K562 (cell line): ENCODE measurements around the gene CDT1. TPM values are rescaled to one million over a fixed set of nuclear protein-coding genes. Genes with fewer than 3 reads are reported as not detected.
A peak's percentile ranks its signal among the peaks of the same experiment; 100 is the strongest.

Source experiments
- ESRRB ChIP-seq: fragments of 250-450 bp; sonication (Bioruptor Pico); IDR thresholded peaks from 2 replicates; pipeline ENCODE4 v1.5.0; 2020; ENCODE audit warnings: mild to moderate bottlenecking, moderate library complexity, borderline replicate concordance
- GATAD2B ChIP-seq: fragments of 450-650 bp; IDR thresholded peaks from 2 replicates; pipeline ENCODE4 v1.6.1; 2017; ENCODE audit warnings: mild to moderate bottlenecking, borderline replicate concordance
- HDAC8 ChIP-seq: fragments of 450-650 bp; IDR thresholded peaks from 2 replicates; pipeline ENCODE4 v1.6.1; 2016; ENCODE audit warnings: mild to moderate bottlenecking, missing genetic modification characterization, moderate library complexity, missing compliant biosample characterization
- KHSRP ChIP-seq: fragments of 450-650 bp; IDR thresholded peaks from 2 replicates; pipeline ENCODE4 v1.6.1; 2017
- MBD2 ChIP-seq: sonication (generic); IDR thresholded peaks from 2 replicates; pipeline ENCODE4 v1.6.1; 2016; ENCODE audit warnings: low read depth, borderline replicate concordance
- POLR2AphosphoS2 ChIP-seq: IDR thresholded peaks from 2 replicates; pipeline ENCODE4 v1.6.1; 2012; ENCODE audit warnings: low read length, improper control_type of control experiment
- PTBP1 ChIP-seq: fragments of 200-400 bp; formaldehyde crosslinking; IDR thresholded peaks from 2 replicates; pipeline ENCODE4 v1.6.1; 2017; ENCODE audit warnings: low read depth, low read length
- SIRT6 ChIP-seq: IDR thresholded peaks from one replicate; pipeline ENCODE4 v1.6.1; 2012; ENCODE audit warnings: low read depth, mild to moderate bottlenecking, control low read depth, inconsistent platforms, low read length, moderate library complexity
- SIX5 ChIP-seq, 2 experiments: IDR thresholded peaks; 2 replicates each; pipeline ENCODE4 v1.6.1; 2011; ENCODE audit warnings: low read length in 2 of 2, borderline replicate concordance in 1 of 2, low read depth in 1 of 2, mild to moderate bottlenecking in 1 of 2, moderate library complexity in 1 of 2; ENCODE audit not compliant: insufficient read depth in 1 of 2
- SMARCB1 ChIP-seq: IDR thresholded peaks from 2 replicates; pipeline ENCODE4 v1.6.1; 2011; ENCODE audit warnings: improper control_type of control experiment, low read depth; ENCODE audit not compliant: insufficient read length
- SUPT5H ChIP-seq: fragments of 450-650 bp; IDR thresholded peaks from 2 replicates; pipeline ENCODE4 v1.6.1; 2016
- TARDBP ChIP-seq: fragments of 450-650 bp; IDR thresholded peaks from 2 replicates; pipeline ENCODE4 v1.6.1; 2016
- TSC22D4 ChIP-seq: fragments of 450-650 bp; IDR thresholded peaks from 2 replicates; pipeline ENCODE4 v1.6.1; 2016; ENCODE audit warnings: missing genetic modification characterization, missing biosample characterization, control low read depth
- YBX1 ChIP-seq: fragments of 450-650 bp; IDR thresholded peaks from 2 replicates; pipeline ENCODE4 v1.7.1; 2016; ENCODE audit warnings: mild to moderate bottlenecking
- ZNF311 ChIP-seq: fragments of 250-450 bp; sonication (Bioruptor Pico); IDR thresholded peaks from 2 replicates; pipeline ENCODE4 v1.4.0; 2020; ENCODE audit warnings: mild to moderate bottlenecking, moderate library complexity
- ZNF316 ChIP-seq: fragments of 450-650 bp; IDR thresholded peaks from 2 replicates; pipeline ENCODE4 v1.6.1; 2016
- polyA plus RNA-seq, 8 experiments: library from polyadenylated mRNA; depleted of rRNA in 4 of 8; stranded (reverse) in 5 of 8; unstranded in 3 of 8; fragments of >200 nt; fragmentation: Nextera tagmentation in 2 of 8; fragmentation: Illumina TruSeq in 1 of 8; extraction: Ambion mirVana in 2 of 8; extraction: Trizol in 1 of 8; gene quantifications; 2 replicates each; pipeline versions ENCODE4 v1.2.1 to v1.2.3, GENCODE V29; 2011 to 2014; ENCODE audit warnings: inconsistent platforms in 1 of 8, missing spikeins in 1 of 8
- total RNA-seq, 7 experiments: library from RNA; depleted of rRNA in 6 of 7; stranded (reverse); fragments of >200 nt in 6 of 7; fragmentation: Illumina TruSeq in 2 of 7; extraction: Trizol in 2 of 7; gene quantifications; 2 replicates each; pipeline versions ENCODE4 v1.2.1 to v1.2.3, GENCODE V29; 2011 to 2021; ENCODE audit warnings: low replicate concordance in 1 of 7
- TF ChIP-seq, protein P1 (sequence below): fragments of 250-450 bp; sonication (Bioruptor Pico); IDR thresholded peaks from 2 replicates; pipeline ENCODE4 v1.8.0; 2022; ENCODE audit warnings: inconsistent platforms
- TF ChIP-seq, protein P2 (sequence below): fragments of 450-650 bp; formaldehyde crosslinking; IDR thresholded peaks from 2 replicates; pipeline ENCODE4 v1.4.0; 2022; ENCODE audit warnings: missing genetic modification characterization
- TF ChIP-seq, protein P3 (sequence below): sonication (generic); formaldehyde crosslinking; IDR thresholded peaks from 2 replicates; pipeline ENCODE4 v1.8.1; 2023; ENCODE audit warnings: mild to moderate bottlenecking, missing genetic modification reagents
- TF ChIP-seq, protein P4 (sequence below): fragments of 450-650 bp; formaldehyde crosslinking; IDR thresholded peaks from 2 replicates; pipeline ENCODE4 v1.4.0; 2022; ENCODE audit warnings: missing genetic modification characterization
- TF ChIP-seq, protein P5 (sequence below): fragments of 450-650 bp; IDR thresholded peaks from 2 replicates; pipeline ENCODE4 v1.6.1; 2016; ENCODE audit warnings: antibody characterized with exemption

CDT1 gene
- total and polyA plus RNA-seq, 9 of the 15 experiments (the other 6 are each of a cell fraction or from before 2014, with no cell fraction given) = 0.92 to 178 (median 14.2) TPM

DNA sequence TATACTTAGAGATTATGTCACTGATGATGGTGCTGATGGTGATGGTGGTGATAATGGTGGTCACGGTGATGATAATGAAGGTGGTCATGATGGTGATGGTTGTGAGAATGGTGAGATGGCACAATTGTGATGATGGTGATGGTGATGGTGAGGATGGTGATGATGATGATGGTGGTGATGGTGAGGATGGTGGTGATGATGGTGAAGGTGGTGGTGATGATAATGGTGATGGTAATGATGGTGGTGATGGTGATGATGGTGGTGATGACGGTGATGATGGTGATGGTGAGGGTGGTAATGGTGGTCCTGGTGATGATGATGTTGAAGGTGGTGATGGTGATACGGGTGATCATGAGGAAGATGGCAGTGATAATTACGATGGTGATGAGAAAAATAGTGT is 5.5 kb upstream of the CDT1 start (continued):
- no peak for TF ChIP-seq GATAD2B
- TF ChIP-seq ZNF311 (CRISPR knock-in tag) = no peak
- no peak for TF ChIP-seq ESRRB (CRISPR knock-in tag)
- TF ChIP-seq, protein P1, sequence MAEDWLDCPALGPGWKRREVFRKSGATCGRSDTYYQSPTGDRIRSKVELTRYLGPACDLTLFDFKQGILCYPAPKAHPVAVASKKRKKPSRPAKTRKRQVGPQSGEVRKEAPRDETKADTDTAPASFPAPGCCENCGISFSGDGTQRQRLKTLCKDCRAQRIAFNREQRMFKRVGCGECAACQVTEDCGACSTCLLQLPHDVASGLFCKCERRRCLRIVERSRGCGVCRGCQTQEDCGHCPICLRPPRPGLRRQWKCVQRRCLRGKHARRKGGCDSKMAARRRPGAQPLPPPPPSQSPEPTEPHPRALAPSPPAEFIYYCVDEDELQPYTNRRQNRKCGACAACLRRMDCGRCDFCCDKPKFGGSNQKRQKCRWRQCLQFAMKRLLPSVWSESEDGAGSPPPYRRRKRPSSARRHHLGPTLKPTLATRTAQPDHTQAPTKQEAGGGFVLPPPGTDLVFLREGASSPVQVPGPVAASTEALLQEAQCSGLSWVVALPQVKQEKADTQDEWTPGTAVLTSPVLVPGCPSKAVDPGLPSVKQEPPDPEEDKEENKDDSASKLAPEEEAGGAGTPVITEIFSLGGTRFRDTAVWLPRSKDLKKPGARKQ (CRISPR knock-in tag) = no peak
- no peak for TF ChIP-seq HDAC8
- TF ChIP-seq, protein P2, sequence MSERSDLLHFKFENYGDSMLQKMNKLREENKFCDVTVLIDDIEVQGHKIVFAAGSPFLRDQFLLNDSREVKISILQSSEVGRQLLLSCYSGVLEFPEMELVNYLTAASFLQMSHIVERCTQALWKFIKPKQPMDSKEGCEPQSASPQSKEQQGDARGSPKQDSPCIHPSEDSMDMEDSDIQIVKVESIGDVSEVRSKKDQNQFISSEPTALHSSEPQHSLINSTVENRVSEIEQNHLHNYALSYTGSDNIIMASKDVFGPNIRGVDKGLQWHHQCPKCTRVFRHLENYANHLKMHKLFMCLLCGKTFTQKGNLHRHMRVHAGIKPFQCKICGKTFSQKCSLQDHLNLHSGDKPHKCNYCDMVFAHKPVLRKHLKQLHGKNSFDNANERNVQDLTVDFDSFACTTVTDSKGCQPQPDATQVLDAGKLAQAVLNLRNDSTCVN (CRISPR knock-in tag) = 0 out of 2 replicates have a peak, but pooled peaks have one; percentile 60
- TF ChIP-seq, protein P3, sequence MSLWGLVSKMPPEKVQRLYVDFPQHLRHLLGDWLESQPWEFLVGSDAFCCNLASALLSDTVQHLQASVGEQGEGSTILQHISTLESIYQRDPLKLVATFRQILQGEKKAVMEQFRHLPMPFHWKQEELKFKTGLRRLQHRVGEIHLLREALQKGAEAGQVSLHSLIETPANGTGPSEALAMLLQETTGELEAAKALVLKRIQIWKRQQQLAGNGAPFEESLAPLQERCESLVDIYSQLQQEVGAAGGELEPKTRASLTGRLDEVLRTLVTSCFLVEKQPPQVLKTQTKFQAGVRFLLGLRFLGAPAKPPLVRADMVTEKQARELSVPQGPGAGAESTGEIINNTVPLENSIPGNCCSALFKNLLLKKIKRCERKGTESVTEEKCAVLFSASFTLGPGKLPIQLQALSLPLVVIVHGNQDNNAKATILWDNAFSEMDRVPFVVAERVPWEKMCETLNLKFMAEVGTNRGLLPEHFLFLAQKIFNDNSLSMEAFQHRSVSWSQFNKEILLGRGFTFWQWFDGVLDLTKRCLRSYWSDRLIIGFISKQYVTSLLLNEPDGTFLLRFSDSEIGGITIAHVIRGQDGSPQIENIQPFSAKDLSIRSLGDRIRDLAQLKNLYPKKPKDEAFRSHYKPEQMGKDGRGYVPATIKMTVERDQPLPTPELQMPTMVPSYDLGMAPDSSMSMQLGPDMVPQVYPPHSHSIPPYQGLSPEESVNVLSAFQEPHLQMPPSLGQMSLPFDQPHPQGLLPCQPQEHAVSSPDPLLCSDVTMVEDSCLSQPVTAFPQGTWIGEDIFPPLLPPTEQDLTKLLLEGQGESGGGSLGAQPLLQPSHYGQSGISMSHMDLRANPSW (CRISPR knock-in tag) = no peak
- TF ChIP-seq, protein P4, sequence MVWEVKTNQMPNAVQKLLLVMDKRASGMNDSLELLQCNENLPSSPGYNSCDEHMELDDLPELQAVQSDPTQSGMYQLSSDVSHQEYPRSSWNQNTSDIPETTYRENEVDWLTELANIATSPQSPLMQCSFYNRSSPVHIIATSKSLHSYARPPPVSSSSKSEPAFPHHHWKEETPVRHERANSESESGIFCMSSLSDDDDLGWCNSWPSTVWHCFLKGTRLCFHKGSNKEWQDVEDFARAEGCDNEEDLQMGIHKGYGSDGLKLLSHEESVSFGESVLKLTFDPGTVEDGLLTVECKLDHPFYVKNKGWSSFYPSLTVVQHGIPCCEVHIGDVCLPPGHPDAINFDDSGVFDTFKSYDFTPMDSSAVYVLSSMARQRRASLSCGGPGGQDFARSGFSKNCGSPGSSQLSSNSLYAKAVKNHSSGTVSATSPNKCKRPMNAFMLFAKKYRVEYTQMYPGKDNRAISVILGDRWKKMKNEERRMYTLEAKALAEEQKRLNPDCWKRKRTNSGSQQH (CRISPR knock-in tag) = 0 out of 2 replicates have a peak, but pooled peaks have one; percentile 58
- TF ChIP-seq SIRT6 = no peak
- no peak for TF ChIP-seq SMARCB1
- TF ChIP-seq, protein P5, sequence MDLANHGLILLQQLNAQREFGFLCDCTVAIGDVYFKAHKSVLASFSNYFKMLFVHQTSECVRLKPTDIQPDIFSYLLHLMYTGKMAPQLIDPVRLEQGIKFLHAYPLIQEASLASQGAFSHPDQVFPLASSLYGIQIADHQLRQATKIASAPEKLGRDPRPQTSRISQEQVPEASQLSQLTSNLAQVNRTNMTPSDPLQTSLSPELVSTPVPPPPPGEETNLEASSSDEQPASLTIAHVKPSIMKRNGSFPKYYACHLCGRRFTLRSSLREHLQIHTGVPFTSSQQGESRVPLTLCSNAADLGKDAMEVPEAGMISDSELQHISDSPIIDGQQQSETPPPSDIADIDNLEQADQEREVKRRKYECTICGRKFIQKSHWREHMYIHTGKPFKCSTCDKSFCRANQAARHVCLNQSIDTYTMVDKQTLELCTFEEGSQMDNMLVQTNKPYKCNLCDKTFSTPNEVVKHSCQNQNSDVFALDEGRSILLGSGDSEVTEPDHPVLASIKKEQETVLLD = peak; percentile 69; the same call in 1 of the 2 replicates
- TF ChIP-seq TARDBP = no peak
- TF ChIP-seq TSC22D4 = peak; percentile 96
- TF ChIP-seq KHSRP = no peak
- TF ChIP-seq MBD2 = no peak
- TF ChIP-seq PTBP1 = no peak
- TF ChIP-seq YBX1 = 0 out of 2 replicates have a peak, but pooled peaks have one; percentile 18
- TF ChIP-seq SUPT5H = peak; percentile 62
- TF ChIP-seq SIX5 (IDR thresholded peaks at IDR 0.05; ENCODE audit: borderline replicate concordance in 1 of 2, insufficient read depth in 1 of 2, low read depth in 1 of 2, low read length in 2 of 2) = no peak
- TF ChIP-seq POLR2AphosphoS2 = no peak
- peak; percentile 9; the same call in 1 of the 2 replicates for TF ChIP-seq ZNF316
